WTC11 (cell line): ENCODE measurements around the gene BACH2. TPM values are rescaled to one million over a fixed set of nuclear protein-coding genes. Genes with fewer than 3 reads are reported as not detected.

Source experiments
- ATAC-seq: fragments of 200-7000 bp; cut with Tn5 transposase; 2 replicates; pipeline ENCODE4 v1.10.0; 2021; ENCODE audit warnings: mild to moderate bottlenecking, moderate library complexity
- CTCF ChIA-PET: fragments of 300-600 bp; sonication (Branson Sonifier 250); formaldehyde crosslinking; loops from one replicate; lab custom pipeline; 2021; ENCODE audit warnings: antibody characterized with exemption; lab: Charles Lee
- POLR2A ChIA-PET: fragments of 350-600 bp; sonication (Branson Sonifier 250); formaldehyde crosslinking; loops from one replicate; lab custom pipeline; 2021; ENCODE audit warnings: antibody characterized with exemption; lab: Charles Lee
- DNase-seq: peaks from one replicate; pipeline ENCODE4 v3.0.0; 2021; ENCODE audit warnings: low spot score
- H3K27ac Mint-ChIP-seq: 2 replicates; pipeline ENCODE4 v1.8.0; 2021; ENCODE audit warnings: mixed read lengths
- H3K27me3 Mint-ChIP-seq: 2 replicates; pipeline ENCODE4 v1.8.0; 2021; ENCODE audit warnings: low read depth, mild to moderate bottlenecking, moderate library complexity, mixed read lengths
- H3K36me3 Mint-ChIP-seq: 2 replicates; pipeline ENCODE4 v1.8.0; 2021; ENCODE audit warnings: mixed read lengths
- H3K4me1 Mint-ChIP-seq: 2 replicates; pipeline ENCODE4 v1.8.0; 2022; ENCODE audit warnings: mixed read lengths
- H3K4me3 Mint-ChIP-seq: 2 replicates; pipeline ENCODE4 v1.8.0; 2021; ENCODE audit warnings: mild to moderate bottlenecking, moderate library complexity, mixed read lengths
- H3K9me3 Mint-ChIP-seq: 2 replicates; pipeline ENCODE4 v1.8.0; 2021; ENCODE audit warnings: mixed read lengths
- ESRRA ChIP-seq: sonication (generic); formaldehyde crosslinking; IDR thresholded peaks from 2 replicates; pipeline ENCODE4 v1.8.1; 2022; ENCODE audit warnings: mild to moderate bottlenecking, missing genetic modification reagents, borderline replicate concordance
- ETV6 ChIP-seq: sonication (generic); formaldehyde crosslinking; IDR thresholded peaks from 2 replicates; pipeline ENCODE4 v1.8.1; 2022; ENCODE audit warnings: mild to moderate bottlenecking, missing genetic modification reagents
- GTF2I ChIP-seq: fragments of 250-450 bp; sonication (Bioruptor Pico); conservative IDR thresholded peaks from 2 replicates; pipeline ENCODE4 v1.4.0; 2021; ENCODE audit warnings: mild to moderate bottlenecking
- JAZF1 ChIP-seq: fragments of 250-450 bp; sonication (Bioruptor Pico); IDR thresholded peaks from 2 replicates; pipeline ENCODE4 v1.9.0; 2021; ENCODE audit warnings: moderate library complexity, mild to moderate bottlenecking, inconsistent platforms
- KAT7 ChIP-seq: sonication (generic); formaldehyde crosslinking; IDR thresholded peaks from 2 replicates; pipeline ENCODE4 v1.8.1; 2023; ENCODE audit warnings: missing genetic modification reagents, mild to moderate bottlenecking, borderline replicate concordance
- NR2C2 ChIP-seq: sonication (generic); formaldehyde crosslinking; IDR thresholded peaks from 2 replicates; pipeline ENCODE4 v1.8.0; 2022; ENCODE audit warnings: mild to moderate bottlenecking, missing genetic modification reagents
- OVOL2 ChIP-seq: fragments of 250-450 bp; sonication (Bioruptor Pico); IDR thresholded peaks from 2 replicates; pipeline ENCODE4 v1.9.0; 2021; ENCODE audit warnings: mild to moderate bottlenecking, borderline replicate concordance
- PRRX2 ChIP-seq: fragments of 250-450 bp; sonication (Bioruptor Pico); IDR thresholded peaks from 2 replicates; pipeline ENCODE4 v1.8.0; 2021; ENCODE audit warnings: mild to moderate bottlenecking
- SOX15 ChIP-seq: fragments of 250-450 bp; sonication (Bioruptor Pico); IDR thresholded peaks from 2 replicates; pipeline ENCODE4 v1.9.0; 2021; ENCODE audit warnings: mild to moderate bottlenecking
- USF2 ChIP-seq: sonication (generic); formaldehyde crosslinking; IDR thresholded peaks from 2 replicates; pipeline ENCODE4 v1.8.1; 2023; ENCODE audit warnings: mild to moderate bottlenecking, missing genetic modification reagents, moderate library complexity
- ZNF423 ChIP-seq: fragments of 250-450 bp; sonication (Bioruptor Pico); IDR thresholded peaks from 2 replicates; pipeline ENCODE4 v2.1.2; 2022; ENCODE audit warnings: mild to moderate bottlenecking, moderate library complexity
- ZNF532 ChIP-seq: fragments of 250-450 bp; sonication (Bioruptor Pico); IDR thresholded peaks from 2 replicates; pipeline ENCODE4 v1.9.0; 2021; ENCODE audit warnings: mild to moderate bottlenecking, borderline replicate concordance
- ZNF671 ChIP-seq: fragments of 250-450 bp; sonication (Bioruptor Pico); IDR thresholded peaks from 2 replicates; pipeline ENCODE4 v1.8.0; 2021; ENCODE audit warnings: mild to moderate bottlenecking
- total RNA-seq: library from RNA; stranded (reverse); gene quantifications from 3 replicates; pipeline ENCODE4 v1.2.3, GENCODE V29; 2021
- TF ChIP-seq, protein P1 (sequence below): sonication (generic); formaldehyde crosslinking; IDR thresholded peaks from 2 replicates; pipeline ENCODE4 v1.8.1; 2023; ENCODE audit warnings: mild to moderate bottlenecking, missing genetic modification reagents
- TF ChIP-seq, protein P2 (sequence below): sonication (generic); formaldehyde crosslinking; conservative IDR thresholded peaks from 2 replicates; pipeline ENCODE4 v1.8.1; 2022; ENCODE audit warnings: mild to moderate bottlenecking, missing genetic modification reagents
- TF ChIP-seq, protein P3 (sequence below): sonication (generic); formaldehyde crosslinking; IDR thresholded peaks from 2 replicates; pipeline ENCODE4 v1.8.1; 2022; ENCODE audit warnings: low read depth, missing genetic modification reagents, borderline replicate concordance
- TF ChIP-seq, protein P4 (sequence below): sonication (generic); formaldehyde crosslinking; IDR thresholded peaks from 2 replicates; pipeline ENCODE4 v1.8.0; 2022; ENCODE audit warnings: mild to moderate bottlenecking, missing genetic modification reagents

BACH2 gene
- total RNA-seq, 1 experiment from 2014 or later, result 5.9 TPM

- Mint-ChIP-seq H3K27ac (no peak overlapping the region), H3K27me3 (peaks cover 49% of the 10 kb centered on the region), H3K4me1 (peaks cover 13% of the 10 kb centered on the region), H3K9me3 (no peaks in the 10 kb centered on the region), H3K4me3 (no peak overlapping the region), H3K36me3 (no peaks in the 10 kb centered on the region)
- ATAC-seq, result peak; percentile 85
- TF ChIP-seq ZNF671 (CRISPR knock-in tag) (no peak), ZNF423 (CRISPR knock-in tag) (no peak), KAT7 (CRISPR knock-in tag) (no peak), ETV6 (no peak), JAZF1 (CRISPR knock-in tag) (no peak), ESRRA (CRISPR knock-in tag) (no peak), SOX15 (CRISPR knock-in tag) (no peak), NR2C2 (CRISPR knock-in tag) (no peak), PRRX2 (CRISPR knock-in tag) (no peak), OVOL2 (no peak), ZNF532 (CRISPR knock-in tag) (no peak), GTF2I (CRISPR knock-in tag) (no peak), USF2 (no peak)
- TF ChIP-seq, protein P1, sequence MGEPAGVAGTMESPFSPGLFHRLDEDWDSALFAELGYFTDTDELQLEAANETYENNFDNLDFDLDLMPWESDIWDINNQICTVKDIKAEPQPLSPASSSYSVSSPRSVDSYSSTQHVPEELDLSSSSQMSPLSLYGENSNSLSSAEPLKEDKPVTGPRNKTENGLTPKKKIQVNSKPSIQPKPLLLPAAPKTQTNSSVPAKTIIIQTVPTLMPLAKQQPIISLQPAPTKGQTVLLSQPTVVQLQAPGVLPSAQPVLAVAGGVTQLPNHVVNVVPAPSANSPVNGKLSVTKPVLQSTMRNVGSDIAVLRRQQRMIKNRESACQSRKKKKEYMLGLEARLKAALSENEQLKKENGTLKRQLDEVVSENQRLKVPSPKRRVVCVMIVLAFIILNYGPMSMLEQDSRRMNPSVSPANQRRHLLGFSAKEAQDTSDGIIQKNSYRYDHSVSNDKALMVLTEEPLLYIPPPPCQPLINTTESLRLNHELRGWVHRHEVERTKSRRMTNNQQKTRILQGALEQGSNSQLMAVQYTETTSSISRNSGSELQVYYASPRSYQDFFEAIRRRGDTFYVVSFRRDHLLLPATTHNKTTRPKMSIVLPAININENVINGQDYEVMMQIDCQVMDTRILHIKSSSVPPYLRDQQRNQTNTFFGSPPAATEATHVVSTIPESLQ (CRISPR knock-in tag), result no peak
- TF ChIP-seq, protein P2, sequence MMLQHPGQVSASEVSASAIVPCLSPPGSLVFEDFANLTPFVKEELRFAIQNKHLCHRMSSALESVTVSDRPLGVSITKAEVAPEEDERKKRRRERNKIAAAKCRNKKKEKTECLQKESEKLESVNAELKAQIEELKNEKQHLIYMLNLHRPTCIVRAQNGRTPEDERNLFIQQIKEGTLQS (CRISPR knock-in tag), result no peak
- TF ChIP-seq, protein P3, sequence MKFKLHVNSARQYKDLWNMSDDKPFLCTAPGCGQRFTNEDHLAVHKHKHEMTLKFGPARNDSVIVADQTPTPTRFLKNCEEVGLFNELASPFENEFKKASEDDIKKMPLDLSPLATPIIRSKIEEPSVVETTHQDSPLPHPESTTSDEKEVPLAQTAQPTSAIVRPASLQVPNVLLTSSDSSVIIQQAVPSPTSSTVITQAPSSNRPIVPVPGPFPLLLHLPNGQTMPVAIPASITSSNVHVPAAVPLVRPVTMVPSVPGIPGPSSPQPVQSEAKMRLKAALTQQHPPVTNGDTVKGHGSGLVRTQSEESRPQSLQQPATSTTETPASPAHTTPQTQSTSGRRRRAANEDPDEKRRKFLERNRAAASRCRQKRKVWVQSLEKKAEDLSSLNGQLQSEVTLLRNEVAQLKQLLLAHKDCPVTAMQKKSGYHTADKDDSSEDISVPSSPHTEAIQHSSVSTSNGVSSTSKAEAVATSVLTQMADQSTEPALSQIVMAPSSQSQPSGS (CRISPR knock-in tag), result no peak
- TF ChIP-seq, protein P4, sequence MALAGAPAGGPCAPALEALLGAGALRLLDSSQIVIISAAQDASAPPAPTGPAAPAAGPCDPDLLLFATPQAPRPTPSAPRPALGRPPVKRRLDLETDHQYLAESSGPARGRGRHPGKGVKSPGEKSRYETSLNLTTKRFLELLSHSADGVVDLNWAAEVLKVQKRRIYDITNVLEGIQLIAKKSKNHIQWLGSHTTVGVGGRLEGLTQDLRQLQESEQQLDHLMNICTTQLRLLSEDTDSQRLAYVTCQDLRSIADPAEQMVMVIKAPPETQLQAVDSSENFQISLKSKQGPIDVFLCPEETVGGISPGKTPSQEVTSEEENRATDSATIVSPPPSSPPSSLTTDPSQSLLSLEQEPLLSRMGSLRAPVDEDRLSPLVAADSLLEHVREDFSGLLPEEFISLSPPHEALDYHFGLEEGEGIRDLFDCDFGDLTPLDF (CRISPR knock-in tag), result no peak
- no peak for DNase-seq
- ChIA-PET CTCF (interaction anchor here (1.0 kb wide), 1 partner anchor 9 kb away, joined by 3 read pairs; no protein-coding TSS in a partner anchor), POLR2A (no interaction called here)
Observed at GRCh38 chr6:89887452-89888137, 409.0 kb downstream of the BACH2 start.
